Stimulated activated CD8-positive, alpha-beta memory T cell treated with anti-CD3 and anti-CD28 coated beads, Interleukin-7, amount 100 ng/mL, for 24 hours (primary cell): ENCODE data around the gene ABHD15.
"Not testable (repeated sequence)": the region's sequence is repeated elsewhere in the genome, so short reads cannot be mapped to it uniquely, and the experiment has no call there.

Source experiments
- DNase-seq: peaks from one replicate; pipeline ENCODE4 v3.0.0-alpha.2; 2020; ENCODE audit warnings: low read depth

Gene ABHD15

DNA sequence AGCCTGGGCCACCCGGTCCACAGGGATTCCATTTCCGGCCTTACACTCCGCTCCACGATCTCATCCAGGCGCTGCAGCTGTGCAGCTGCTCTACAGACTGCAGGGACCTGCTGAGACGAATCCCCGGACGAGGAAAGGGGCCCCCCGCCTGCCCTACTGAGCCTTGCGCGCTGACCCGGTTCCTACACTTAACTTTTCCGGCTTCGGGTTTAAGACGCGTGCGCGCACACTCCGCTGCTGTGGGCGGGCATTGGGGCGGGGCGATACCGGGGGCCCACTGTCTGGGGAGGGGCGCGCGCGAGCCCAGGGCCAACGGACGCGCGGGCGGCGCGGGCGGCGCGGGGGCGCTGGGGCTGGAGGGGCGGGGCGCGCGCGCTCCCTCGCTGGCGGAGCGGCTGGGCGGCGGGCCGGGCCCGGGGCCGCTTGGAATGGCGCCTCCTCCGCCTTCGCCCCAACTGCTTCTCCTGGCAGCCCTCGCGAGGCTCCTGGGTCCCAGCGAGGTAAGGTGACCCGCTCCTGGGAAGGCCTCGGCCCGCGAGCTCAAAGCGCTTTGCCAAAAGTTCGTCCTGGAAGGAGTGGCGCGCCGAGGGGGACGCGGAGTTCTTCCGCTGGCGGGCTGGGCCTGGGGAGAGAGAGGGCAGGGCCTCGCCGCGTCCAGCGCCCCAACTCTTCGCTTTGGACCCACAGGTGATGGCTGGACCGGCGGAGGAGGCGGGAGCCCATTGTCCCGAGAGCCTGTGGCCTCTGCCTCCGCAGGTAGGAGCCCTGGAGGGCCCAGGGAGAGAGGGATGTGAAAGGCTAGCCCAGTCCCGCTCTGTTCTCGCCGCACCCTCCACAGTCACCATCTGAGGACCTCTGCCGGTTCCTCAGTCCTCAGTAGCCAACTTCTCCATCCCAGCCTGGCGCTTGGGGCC, 1.8 kb upstream of the ABHD15 start, which contains the start of gene TP53I13:
Gene TP53I13 (plus strand): TSS at position 371 of the 914 bp plus-strand sequence. CDS start 58 bp downstream, at position 429.
- peak; percentile 81 for DNase-seq

- no peak for DNase-seq
Observed at GRCh38 chr17:29567554-29568330, 905 bp upstream of the ABHD15 start.

GRCh38 chr17:29567304-29567553, 392 bp upstream of the ABHD15 start:
- DNase-seq = no peak

DNA sequence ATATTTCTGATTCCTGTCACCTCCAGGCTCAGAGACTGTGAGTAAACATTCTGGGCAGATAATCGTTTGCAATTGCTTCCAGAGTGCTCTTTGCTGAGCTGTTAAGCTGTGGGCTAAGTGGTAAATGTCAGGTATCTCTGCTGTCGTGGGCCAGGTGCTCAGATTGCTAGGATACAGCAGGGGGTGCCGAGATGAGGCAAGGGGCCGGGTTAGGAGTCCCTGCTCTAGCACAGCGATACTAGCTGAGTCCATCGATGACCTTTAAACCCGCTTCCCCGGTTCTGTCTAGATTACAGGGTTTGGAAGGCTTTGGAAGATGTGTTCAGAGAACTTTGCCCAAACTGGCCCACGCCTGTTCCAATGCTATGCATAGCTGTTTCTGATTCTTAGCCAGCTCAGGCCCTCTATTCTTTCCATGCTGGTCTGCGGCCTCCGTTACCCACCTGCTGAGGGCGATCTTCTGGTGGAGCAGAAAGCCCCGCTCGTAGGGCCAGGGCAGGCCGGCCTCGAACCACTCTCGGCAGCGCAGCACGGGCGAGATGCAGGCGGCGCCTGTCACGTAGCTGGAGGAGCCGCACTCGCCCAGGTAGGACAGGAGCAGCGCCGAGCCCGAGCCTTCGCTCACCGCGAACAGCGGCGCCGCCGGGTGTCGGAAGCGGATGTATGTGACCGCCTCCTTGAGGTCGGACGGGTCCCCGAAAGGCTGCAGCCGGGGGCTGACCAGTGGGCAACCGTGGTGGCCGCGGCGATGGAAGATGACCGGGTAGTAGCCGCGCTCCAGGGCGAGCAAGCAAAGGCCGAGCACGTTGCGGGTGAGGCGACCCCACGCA, 979 bp downstream of the ABHD15 start:
- no peak for DNase-seq

- DNase-seq = no peak
Observed at GRCh38 chr17:29563816-29564215, 3.0 kb downstream of the ABHD15 start.

- no peak for DNase-seq
Observed at GRCh38 chr17:29562615-29563014, 4.2 kb downstream of the ABHD15 start.

- DNase-seq = no peak
Observed at GRCh38 chr17:29561554-29562517, 5.0 kb downstream of the ABHD15 start.

DNA sequence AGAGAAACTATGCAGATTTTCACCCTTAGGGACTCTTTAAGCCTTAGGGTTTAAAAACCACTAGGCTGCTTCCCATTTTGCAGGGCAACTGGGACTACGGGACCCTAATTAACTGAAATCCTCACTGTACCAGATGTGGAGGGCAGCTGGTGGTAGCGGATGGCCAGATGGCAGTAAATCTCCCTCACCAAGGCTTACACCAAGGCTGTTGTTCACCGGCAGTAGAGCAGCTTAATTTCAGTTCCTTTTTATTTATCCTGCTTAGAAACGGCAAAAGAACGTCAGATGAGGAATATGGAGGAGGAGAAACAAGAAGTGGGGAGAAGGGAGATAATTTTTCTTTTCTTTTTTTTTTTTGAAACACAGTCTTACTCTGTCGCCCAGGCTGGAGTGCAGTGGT, 6.5 kb downstream of the ABHD15 start:
- no peak for DNase-seq

DNA sequence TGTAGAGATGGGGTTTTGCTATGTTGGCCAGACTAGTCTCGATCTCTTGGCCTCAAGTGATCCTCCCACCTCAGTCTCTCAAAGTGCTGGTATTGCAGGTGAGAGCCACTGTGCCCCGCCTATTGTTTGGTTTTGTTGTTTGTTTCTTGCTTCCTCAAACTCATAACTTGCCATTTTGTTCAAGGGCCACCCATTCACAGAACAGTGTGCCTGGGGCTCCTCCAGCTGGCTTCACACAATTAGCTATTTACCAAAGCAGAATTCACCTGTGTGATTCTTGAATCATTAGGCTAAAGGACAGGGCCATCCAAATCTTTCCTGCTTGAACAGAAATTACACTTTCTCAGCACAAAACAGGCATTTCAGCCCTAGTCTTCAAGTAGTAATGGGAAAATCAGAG, 7.2 kb downstream of the ABHD15 start:
- no peak for DNase-seq

- not testable (repeated sequence) for DNase-seq
Observed at GRCh38 chr17:29558139-29558538, 8.7 kb downstream of the ABHD15 start.

GRCh38 chr17:29557739-29558116, 9.1 kb downstream of the ABHD15 start:
- DNase-seq = no peak

GRCh38 chr17:29557085-29557738, 9.6 kb downstream of the ABHD15 start:
- DNase-seq = no peak

GRCh38 chr17:29555840-29556239, 11.0 kb downstream of the ABHD15 start:
- no peak for DNase-seq

- DNase-seq = no peak
Observed at GRCh38 chr17:29549177-29549923, 17.5 kb downstream of the ABHD15 start.

- DNase-seq = no peak
Observed at GRCh38 chr17:29546830-29547229, 20.0 kb downstream of the ABHD15 start.

DNA sequence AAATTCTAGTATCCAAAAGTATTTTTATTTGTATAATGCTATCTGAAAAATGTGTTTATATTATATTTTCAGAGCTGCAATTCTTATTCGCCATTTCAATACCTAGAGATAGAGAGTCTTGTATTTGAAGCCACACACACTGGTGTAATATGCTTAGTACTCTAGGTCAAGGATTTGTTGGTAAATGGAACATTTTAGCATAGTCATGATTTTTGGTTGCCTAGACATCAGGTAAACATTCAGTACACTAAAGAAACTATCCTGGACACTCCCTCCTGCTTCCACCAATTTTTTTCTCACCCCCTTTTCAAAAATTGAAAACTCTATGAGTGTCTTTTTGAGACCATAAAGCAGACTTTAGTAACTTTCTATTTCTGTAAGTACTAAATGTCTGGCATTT, 20.8 kb downstream of the ABHD15 start:
- DNase-seq = no peak

- no peak for DNase-seq
Observed at GRCh38 chr17:29544066-29544465, 22.8 kb downstream of the ABHD15 start.

GRCh38 chr17:29533976-29534375, 32.9 kb downstream of the ABHD15 start:
- no peak for DNase-seq

DNA sequence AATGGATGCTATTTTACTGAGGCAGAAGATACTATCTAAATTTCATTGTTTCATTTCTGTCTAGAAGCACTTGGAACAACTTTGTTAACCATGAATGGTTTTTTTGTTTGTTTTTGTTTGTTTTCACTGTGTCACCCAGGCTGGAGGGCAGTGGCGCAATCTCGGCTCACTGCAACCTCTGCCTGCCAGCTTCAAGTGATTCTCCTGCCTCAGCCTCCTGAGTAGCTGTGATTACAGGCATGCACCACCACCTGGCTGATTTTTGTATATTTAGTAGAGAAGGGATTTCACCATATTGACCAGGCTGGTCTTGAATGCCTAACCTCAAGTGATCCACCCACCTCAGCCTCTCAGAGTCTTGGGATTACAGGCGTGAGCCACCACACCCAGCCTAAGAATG, 40.5 kb downstream of the ABHD15 start:
- no peak for DNase-seq

DNA sequence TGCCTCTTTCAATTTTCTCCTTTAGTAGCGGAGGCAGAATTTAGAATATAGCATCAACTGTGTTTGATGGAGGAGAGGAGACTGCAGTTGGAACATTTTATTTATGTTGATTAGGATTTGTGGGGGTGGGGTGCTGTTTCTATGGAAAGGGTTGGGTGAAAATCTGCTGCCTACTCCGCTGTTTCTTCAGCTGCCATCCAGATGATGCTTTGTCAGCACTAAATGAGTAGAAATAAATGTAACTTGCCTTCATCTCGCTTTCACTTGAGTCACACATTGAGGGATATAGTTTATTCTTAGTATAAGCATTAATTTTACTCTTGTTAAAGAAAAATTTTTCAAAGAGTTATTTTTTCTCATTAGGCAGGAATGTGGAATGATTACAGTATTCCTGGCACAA, 42.1 kb downstream of the ABHD15 start:
- no peak for DNase-seq
